GM19372 (cell line): ENCODE data around the gene VANGL1.
"Not testable (repeated sequence)": the region's sequence is repeated elsewhere in the genome, so short reads cannot be mapped to it uniquely, and the experiment has no call there.

Source experiments
- ATAC-seq: cut with Tn5 transposase; IDR thresholded peaks from one replicate; pipeline ENCODE4 v1.9.1; 2021; ENCODE audit warnings: mild to moderate bottlenecking, low read depth, moderate library complexity; ENCODE audit not compliant: unreplicated experiment

VANGL1 gene

GRCh38 chr1:115641762-115642167 lies at the start of gene VANGL1:
VANGL1 (plus strand) TSS chr1:115641970; CDS start chr1:115651414, 9,444 bp downstream.
- ATAC-seq = peak; percentile 52

GRCh38 chr1:115592264-115592663 lies 49.5 kb upstream of the VANGL1 start:
- no peak for ATAC-seq

- no peak for ATAC-seq
Measured at GRCh38 chr1:115593365-115594259, 48.2 kb upstream of the VANGL1 start.

- ATAC-seq = no peak
Measured at GRCh38 chr1:115594600-115594999, 47.2 kb upstream of the VANGL1 start.

- ATAC-seq = peak; percentile 68
Measured at GRCh38 chr1:115595279-115596079, 46.3 kb upstream of the VANGL1 start.

- ATAC-seq = no peak
Measured at GRCh38 chr1:115596080-115596780, 45.5 kb upstream of the VANGL1 start.

- ATAC-seq = no peak
Measured at GRCh38 chr1:115604508-115604907, 37.3 kb upstream of the VANGL1 start.

- no peak for ATAC-seq
Measured at GRCh38 chr1:115606305-115606704, 35.5 kb upstream of the VANGL1 start.

GRCh38 chr1:115609021-115609420 lies 32.7 kb upstream of the VANGL1 start:
- ATAC-seq = no peak

GRCh38 chr1:115613767-115614166 lies 28.0 kb upstream of the VANGL1 start:
- ATAC-seq = no peak

GRCh38 chr1:115620453-115620852 lies 21.3 kb upstream of the VANGL1 start:
- ATAC-seq = no peak

GRCh38 chr1:115620950-115621349 lies 20.8 kb upstream of the VANGL1 start:
- no peak for ATAC-seq

GRCh38 chr1:115624859-115625258 lies 16.9 kb upstream of the VANGL1 start:
- no peak for ATAC-seq

- no peak for ATAC-seq
Measured at GRCh38 chr1:115630342-115630741, 11.4 kb upstream of the VANGL1 start.

- no peak for ATAC-seq
Measured at GRCh38 chr1:115632251-115633026, 9.3 kb upstream of the VANGL1 start.

GRCh38 chr1:115633606-115634005 lies 8.2 kb upstream of the VANGL1 start:
- not testable (repeated sequence) for ATAC-seq

GRCh38 chr1:115637247-115637646 lies 4.5 kb upstream of the VANGL1 start:
- ATAC-seq = not testable (repeated sequence)

- no peak for ATAC-seq
Measured at GRCh38 chr1:115640384-115640783, 1.4 kb upstream of the VANGL1 start.

GRCh38 chr1:115642168-115643072 lies 650 bp downstream of the VANGL1 start:
- ATAC-seq = peak; percentile 60
